Sigmoid colon (tissue), 7 donors: ENCODE data around the gene TMEM44. TPM values are rescaled to one million over a fixed set of nuclear protein-coding genes. Genes with fewer than 3 reads are reported as not detected.

Experiments
- DNase-seq: peaks from one replicate; pipeline ENCODE4 v3.0.0-alpha.2; 2019
- H3K27ac ChIP-seq, 4 donors: fragments of 200-600 bp; sonication (generic); one replicate each; pipeline ENCODE4 v1.5.1; 2016 to 2019; ENCODE audit warnings: mild to moderate bottlenecking in 1 of 4
- H3K27me3 ChIP-seq, 3 donors: fragments of 200-600 bp; sonication (generic); one replicate each; pipeline ENCODE4 v1.5.1; 2019; ENCODE audit warnings: mild to moderate bottlenecking in 1 of 3
- H3K36me3 ChIP-seq, 4 donors: fragments of 200-600 bp; sonication (generic); one replicate each; pipeline ENCODE4 v1.5.1; 2016 to 2019
- H3K4me1 ChIP-seq, 4 donors: fragments of 200-600 bp; sonication (generic); one replicate each; pipeline ENCODE4 v1.5.1; 2017 to 2019
- H3K4me3 ChIP-seq, 4 donors: fragments of 200-600 bp; sonication (generic); one replicate each; pipeline ENCODE4 v1.5.1; 2017 to 2019; ENCODE audit warnings: mild to moderate bottlenecking in 2 of 4, moderate library complexity in 1 of 4
- H3K9me3 ChIP-seq, 4 donors: fragments of 200-600 bp in 3 of 4; sonication (generic) in 3 of 4; one replicate each; pipeline versions ENCODE4 v1.5.1 to v1.6.1; 2013 to 2019
- EP300 ChIP-seq, 4 donors: sonication (generic); formaldehyde crosslinking; IDR thresholded peaks; one replicate each; pipeline ENCODE4 v1.6.1; 2017; ENCODE audit warnings: antibody characterized with exemption in 4 of 4
- POLR2A ChIP-seq, 2 donors: fragments of 450-650 bp; IDR thresholded peaks; one replicate each; pipeline ENCODE4 v1.6.1; 2016; ENCODE audit warnings: antibody characterized with exemption in 2 of 2, mild to moderate bottlenecking in 2 of 2, moderate library complexity in 2 of 2
- POLR2AphosphoS5 ChIP-seq, 4 donors: sonication (generic); formaldehyde crosslinking; IDR thresholded peaks; one replicate each; pipeline ENCODE4 v1.6.1; 2017; ENCODE audit warnings: antibody characterized with exemption in 4 of 4
- WGBS, 2 donors: extraction: QIAGEN DNeasy Blood & Tissue Kit; methylation state at CpG; one replicate each; pipeline ENCODE4 v1.1.7; 2013; 5-methylcytosine and 5-hydroxymethylcytosine counted together
- intact Hi-C: fragments of 100-400 bp; cut with DNase I; formaldehyde crosslinking; loops from one replicate; pipeline ENCODE4 v1.15.1; 2023
- polyA plus RNA-seq, 3 donors: library from polyadenylated mRNA; stranded (reverse); fragments of 200-250 nt; gene quantifications; one replicate each; pipeline ENCODE4 v1.2.3, GENCODE V29; 2013
- total RNA-seq, 4 donors: library from RNA; depleted of rRNA; stranded (reverse); fragments of >200 nt; gene quantifications; one replicate each; pipeline ENCODE4 v1.1.0, GENCODE V29; 2016
- TF ChIP-seq, protein P1 (sequence below), 4 experiments: fragments of 450-650 bp in 3 of 4; fragments of 200-600 bp in 1 of 4; IDR thresholded peaks; one replicate each; pipeline ENCODE4 v1.5.1; 2016 to 2019; ENCODE audit warnings: antibody characterized with exemption in 4 of 4, mild to moderate bottlenecking in 3 of 4, moderate library complexity in 2 of 4
- donor health status: healthy with polysubstance abuse.
- donor health status: Bipolar disorder and iron deficiency.
- donor health status: healthy.

TMEM44 gene
- total and polyA plus RNA-seq, 7 donors, result 2.0 to 25.8 (median 11.9) TPM

DNA sequence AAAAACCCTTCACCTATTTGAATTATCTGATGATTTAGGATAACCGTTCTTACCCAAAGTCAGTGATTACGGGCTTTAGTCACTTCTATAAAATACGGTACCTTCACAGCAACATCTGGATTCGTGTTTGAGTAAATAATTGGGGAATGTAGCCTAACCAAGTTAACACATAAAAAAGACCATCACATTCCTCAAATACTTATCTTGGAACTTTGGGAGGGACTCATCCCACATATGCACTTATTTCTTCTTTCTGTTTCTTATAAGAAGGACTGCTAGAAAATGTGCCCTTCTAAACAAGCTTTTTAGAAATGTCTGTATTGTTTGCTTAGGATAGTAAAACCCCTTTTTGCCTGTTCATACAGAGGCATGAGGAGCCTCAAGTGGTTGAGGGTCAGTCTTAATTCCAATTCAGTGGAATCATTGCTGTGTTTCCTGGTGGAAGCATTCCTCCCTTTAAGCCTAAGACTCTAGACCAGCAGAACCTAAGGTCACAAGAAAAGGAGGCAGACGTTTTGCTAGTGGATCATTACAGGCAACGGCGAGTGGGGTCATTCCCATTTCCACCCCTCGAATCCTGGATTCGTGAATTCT lies 67.5 kb downstream of the TMEM44 start:
- Histone ChIP-seq H3K36me3 (no peaks in the 10 kb centered on the region), H3K9me3 (no peaks in the 10 kb centered on the region), H3K4me3 (no peak overlapping the region), H3K27ac (no peak overlapping the region), H3K27me3 (no peaks in the 10 kb centered on the region), H3K4me1 (no peaks in the 10 kb centered on the region)
- 78 to 84% methylated on average over 9 of the region's 9 CpGs for WGBS, 2 donors
- TF ChIP-seq, protein P1, sequence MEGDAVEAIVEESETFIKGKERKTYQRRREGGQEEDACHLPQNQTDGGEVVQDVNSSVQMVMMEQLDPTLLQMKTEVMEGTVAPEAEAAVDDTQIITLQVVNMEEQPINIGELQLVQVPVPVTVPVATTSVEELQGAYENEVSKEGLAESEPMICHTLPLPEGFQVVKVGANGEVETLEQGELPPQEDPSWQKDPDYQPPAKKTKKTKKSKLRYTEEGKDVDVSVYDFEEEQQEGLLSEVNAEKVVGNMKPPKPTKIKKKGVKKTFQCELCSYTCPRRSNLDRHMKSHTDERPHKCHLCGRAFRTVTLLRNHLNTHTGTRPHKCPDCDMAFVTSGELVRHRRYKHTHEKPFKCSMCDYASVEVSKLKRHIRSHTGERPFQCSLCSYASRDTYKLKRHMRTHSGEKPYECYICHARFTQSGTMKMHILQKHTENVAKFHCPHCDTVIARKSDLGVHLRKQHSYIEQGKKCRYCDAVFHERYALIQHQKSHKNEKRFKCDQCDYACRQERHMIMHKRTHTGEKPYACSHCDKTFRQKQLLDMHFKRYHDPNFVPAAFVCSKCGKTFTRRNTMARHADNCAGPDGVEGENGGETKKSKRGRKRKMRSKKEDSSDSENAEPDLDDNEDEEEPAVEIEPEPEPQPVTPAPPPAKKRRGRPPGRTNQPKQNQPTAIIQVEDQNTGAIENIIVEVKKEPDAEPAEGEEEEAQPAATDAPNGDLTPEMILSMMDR (IDR thresholded peaks at IDR 0.05), result no peak
- TF ChIP-seq POLR2AphosphoS5 (IDR thresholded peaks at IDR 0.05), result no peak
- TF ChIP-seq POLR2A (IDR thresholded peaks at IDR 0.05), result no peak
- no peak for TF ChIP-seq EP300 (IDR thresholded peaks at IDR 0.05)
- intact Hi-C loops, result no loop called here
- no peak for DNase-seq

GRCh38 chr3:194562986-194563385 lies 70.2 kb downstream of the TMEM44 start:
- 87 to 88% methylated on average over 2 of the region's 2 CpGs for WGBS, 2 donors
- H3K27me3 ChIP-seq, result no peaks in the 10 kb centered on the region
- no peaks in the 10 kb centered on the region for H3K4me1 ChIP-seq
- TF ChIP-seq, protein P1 (IDR thresholded peaks at IDR 0.05), result no peak
- TF ChIP-seq POLR2AphosphoS5 (IDR thresholded peaks at IDR 0.05), result no peak
- TF ChIP-seq POLR2A (IDR thresholded peaks at IDR 0.05), result no peak
- TF ChIP-seq EP300 (IDR thresholded peaks at IDR 0.05), result no peak
- no peak overlapping the region for H3K27ac ChIP-seq
- no peak for DNase-seq
- intact Hi-C loops, result no loop called here
- H3K36me3 ChIP-seq, result no peaks in the 10 kb centered on the region
- no peak overlapping the region for H3K4me3 ChIP-seq
- H3K9me3 ChIP-seq, result no peaks in the 10 kb centered on the region

GRCh38 chr3:194561306-194561974 lies 71.8 kb downstream of the TMEM44 start:
- no peak for DNase-seq
- Histone ChIP-seq H3K27me3 (no peaks in the 10 kb centered on the region), H3K4me3 (no peak overlapping the region), H3K9me3 (no peaks in the 10 kb centered on the region), H3K4me1 (no peaks in the 10 kb centered on the region), H3K27ac (no peak overlapping the region), H3K36me3 (no peaks in the 10 kb centered on the region)
- WGBS, 2 donors, result 80 to 88% methylated on average over 7 of the region's 7 CpGs
- TF ChIP-seq, protein P1 (IDR thresholded peaks at IDR 0.05), result no peak
- TF ChIP-seq POLR2AphosphoS5 (IDR thresholded peaks at IDR 0.05) (no peak), POLR2A (IDR thresholded peaks at IDR 0.05) (no peak), EP300 (IDR thresholded peaks at IDR 0.05) (no peak)
- intact Hi-C loops, result no loop called here

GRCh38 chr3:194560047-194560446 lies 73.2 kb downstream of the TMEM44 start:
- TF ChIP-seq POLR2A (IDR thresholded peaks at IDR 0.05), result no peak
- TF ChIP-seq POLR2AphosphoS5 (IDR thresholded peaks at IDR 0.05), result no peak
- Histone ChIP-seq H3K27ac (no peak overlapping the region), H3K4me3 (no peak overlapping the region), H3K4me1 (no peaks in the 10 kb centered on the region), H3K27me3 (no peaks in the 10 kb centered on the region), H3K36me3 (no peaks in the 10 kb centered on the region), H3K9me3 (no peaks in the 10 kb centered on the region)
- 94 to 97% methylated on average over 7 of the region's 7 CpGs for WGBS, 2 donors
- intact Hi-C loops, result no loop called here
- DNase-seq, result no peak

DNA sequence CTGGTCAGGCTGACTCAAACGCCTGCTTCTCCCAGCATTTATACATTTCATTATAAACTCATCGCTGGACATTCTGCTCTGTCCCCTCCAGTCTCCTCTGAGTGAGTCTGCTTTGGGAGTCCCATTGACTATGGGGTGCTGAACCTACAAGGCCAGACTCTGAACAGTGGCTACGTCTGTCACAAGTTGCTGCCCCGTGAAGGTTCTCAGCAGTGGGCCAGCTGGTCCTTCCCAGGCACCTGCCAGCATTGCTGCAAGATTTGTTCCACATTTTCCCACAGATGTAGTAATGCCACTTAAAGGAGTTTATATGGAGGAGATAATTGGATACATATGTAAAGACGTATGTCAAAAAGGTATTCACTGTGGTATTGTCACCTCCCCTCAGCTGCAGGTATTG lies 73.7 kb downstream of the TMEM44 start:
- TF ChIP-seq POLR2A (IDR thresholded peaks at IDR 0.05), result no peak
- TF ChIP-seq POLR2AphosphoS5 (IDR thresholded peaks at IDR 0.05), result no peak
- TF ChIP-seq, protein P1 (IDR thresholded peaks at IDR 0.05), result no peak
- TF ChIP-seq EP300 (IDR thresholded peaks at IDR 0.05), result no peak
- intact Hi-C loops, result no loop called here
- H3K27ac ChIP-seq, result no peak overlapping the region
- no peaks in the 10 kb centered on the region for H3K36me3 ChIP-seq
- H3K9me3 ChIP-seq, result no peaks in the 10 kb centered on the region
- no peaks in the 10 kb centered on the region for H3K27me3 ChIP-seq
- no peaks in the 10 kb centered on the region for H3K4me1 ChIP-seq
- H3K4me3 ChIP-seq, result no peak overlapping the region
- no peak for DNase-seq
- WGBS, 2 donors, result 91 to 95% methylated on average over 5 of the region's 5 CpGs
